SKM-1 treated with dmso at 0.1 percent for 144 hours (cell line): ENCODE results near the gene TRAP1.
A peak's percentile ranks its signal among the peaks of the same experiment; 100 is the strongest.
"Not testable (repeated sequence)": the region's sequence is repeated elsewhere in the genome, so short reads cannot be mapped to it uniquely, and the experiment has no call there.

ENCODE experiments used
- DNase-seq: peaks from one replicate; lab custom pipeline; 2025; ENCODE audit not compliant: unreplicated experiment; lab: John Stamatoyannopoulos, UW

The TRAP1 gene

GRCh38 chr16:3618769-3619141 is 98.6 kb downstream of the TRAP1 start:
- no peak for DNase-seq

DNA sequence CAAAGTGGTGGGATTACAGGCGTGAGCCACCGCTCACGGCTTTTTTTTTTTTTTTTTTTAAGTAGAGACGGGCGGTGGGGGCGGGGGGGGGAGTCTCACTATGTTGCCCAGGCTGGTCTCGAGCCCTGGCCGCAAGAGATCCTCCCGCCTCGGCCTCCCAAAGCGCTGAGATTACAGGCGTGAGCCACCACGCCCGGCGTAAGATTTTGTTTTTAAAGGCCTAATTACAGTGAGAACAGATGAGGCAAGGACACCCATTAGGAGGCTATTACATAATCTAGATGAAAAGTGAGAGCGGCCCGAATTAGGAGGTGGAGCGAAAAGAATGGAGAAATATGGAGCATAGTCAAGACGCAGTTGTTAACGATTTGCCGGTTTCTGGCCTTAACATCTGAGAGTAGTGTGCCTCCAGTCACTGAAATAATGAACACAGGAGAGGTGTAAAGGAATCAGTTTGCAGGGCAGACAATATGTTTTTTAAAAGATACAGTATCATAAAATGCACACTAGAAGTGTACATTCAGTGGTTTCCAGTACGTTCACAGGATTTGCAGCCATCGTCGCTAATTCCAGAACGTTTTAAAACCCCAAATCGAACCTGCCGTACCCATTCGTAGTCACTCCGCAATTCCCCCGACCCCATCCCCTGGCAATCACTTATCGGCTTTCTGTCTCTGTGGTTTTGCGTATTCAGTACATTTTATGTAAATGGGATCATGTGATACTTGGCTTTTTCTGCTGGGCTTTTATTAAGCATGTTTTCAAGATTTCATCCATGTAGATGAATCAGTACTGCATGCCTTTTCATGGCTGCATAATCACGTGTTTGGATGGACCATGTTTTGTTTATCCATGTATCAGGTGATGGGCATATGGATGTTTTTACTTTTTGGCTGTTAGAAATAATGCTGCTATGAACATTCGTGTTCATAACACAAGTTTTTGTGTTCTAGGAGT is 104.5 kb downstream of the TRAP1 start:
- DNase-seq = no peak

GRCh38 chr16:3611146-3611975 is 106.0 kb downstream of the TRAP1 start, which contains the start of gene SLX4:
SLX4 (minus strand) TSS chr16:3611606; CDS start chr16:3608964, 2,642 bp downstream.
- DNase-seq = peak; percentile 93

- no peak for DNase-seq
Measured at GRCh38 chr16:3610698-3611145, 106.6 kb downstream of the TRAP1 start.

DNA sequence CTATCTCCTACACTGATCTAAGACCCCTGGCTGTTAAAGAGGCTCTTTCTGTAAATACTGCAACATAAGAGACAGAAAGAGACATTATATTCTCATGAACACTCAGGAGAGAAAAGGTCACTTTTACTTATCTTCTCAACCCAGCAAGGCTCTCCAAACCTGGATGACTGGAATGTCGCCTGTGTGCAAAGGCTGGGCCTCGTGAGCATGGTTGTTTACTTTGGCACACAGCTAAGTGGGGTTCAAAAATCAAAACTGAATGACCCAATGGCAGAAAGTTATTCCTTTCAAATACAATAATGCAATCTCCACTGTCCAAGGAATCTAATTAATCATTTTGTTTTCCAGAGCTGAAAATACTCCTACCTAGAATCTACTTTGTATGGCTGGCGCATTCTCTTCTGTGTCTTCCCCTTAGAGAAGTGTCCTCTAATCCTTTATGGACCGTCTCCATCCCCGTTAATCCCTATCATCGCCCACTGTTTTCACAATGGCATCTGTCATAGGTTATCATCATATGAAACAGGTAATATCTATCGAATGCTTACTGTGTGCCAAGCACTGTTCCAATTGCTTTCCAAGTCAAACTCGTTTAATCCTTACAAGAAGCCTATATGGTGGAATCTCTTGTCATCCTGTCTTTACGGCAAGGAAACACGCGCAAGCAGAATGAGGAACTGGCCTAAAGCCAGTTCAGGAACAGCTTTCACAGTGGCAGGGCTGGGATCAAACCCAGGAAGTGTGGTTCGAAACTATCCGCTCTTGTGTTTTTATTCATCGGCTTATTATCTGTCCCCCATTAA is 107.2 kb downstream of the TRAP1 start:
- no peak for DNase-seq

- not testable (repeated sequence) for DNase-seq
Measured at GRCh38 chr16:3608976-3609375, 108.3 kb downstream of the TRAP1 start.

GRCh38 chr16:3608069-3608468 is 109.3 kb downstream of the TRAP1 start:
- no peak for DNase-seq
